ENCODE measurements around the gene COL18A1. TPM values are rescaled to one million over a fixed set of nuclear protein-coding genes. Genes with fewer than 3 reads are reported as not detected.

The COL18A1 gene
- total and polyA plus RNA-seq, 9 of the 15 experiments (the other 6 are each of a cell fraction or from before 2014, with no cell fraction given), result 0.14 to 16.4 (median 2.0) TPM

- H3K36me3 ChIP-seq (ENCODE audit: control insufficient read depth, insufficient read depth, low read length), result no peaks in the 10 kb centered on the region
- POLR2A ChIA-PET, result interaction anchor here (0.6 kb wide), 1 partner anchor 213 kb away, joined by 3 read pairs; no protein-coding TSS in a partner anchor
- CTCF ChIA-PET (ENCODE audit: low intra/inter-chr PET ratio), result interaction anchor here (0.6 to 3.6 kb wide), 10 partner anchors 39 to 381 kb away, joined by 3 to 100 read pairs (median 4); no protein-coding TSS in a partner anchor
- in situ Hi-C loops (cut with MboI) (no loop called here), intact Hi-C loops (cut with micrococcal nuclease) (loop anchor here (1.0 to 2.0 kb wide), 4 partner anchors 53 to 287 kb away; no protein-coding TSS in a partner anchor)
- no peaks in the 10 kb centered on the region for H3K9me1 ChIP-seq (ENCODE audit: control insufficient read depth, insufficient read depth, low read length)
- H4K20me1 ChIP-seq (replicated peaks; ENCODE audit: control insufficient read depth, insufficient read depth, low read length), result peaks cover 14% of the 10 kb centered on the region
- H3K4me2 ChIP-seq (ENCODE audit: insufficient read depth, low read length), result peak overlapping the region; percentile 79
- BruUV-seq (replicated peaks), result no TSS peak
- peak overlapping the region; percentile 53 to 87; a peak in 3 of 4 replicates for H3K9ac ChIP-seq (ENCODE audit: insufficient read depth in 1 of 2, low read depth in 2 of 2, low read length in 2 of 2)
- peak; percentile 97 for FAIRE-seq
- H3K9me3 ChIP-seq (replicated peaks; ENCODE audit: control insufficient read depth, insufficient read depth, low read depth, low read length), result peaks cover 2% of the 10 kb centered on the region; the same call in 1 of the 2 replicates
- peak overlapping the region; percentile 61 for H2AFZ ChIP-seq (ENCODE audit: low read depth, low read length)
- H3K4me1 ChIP-seq (replicated peaks in 1 of 2; ENCODE audit: control insufficient read depth in 2 of 2, insufficient read depth in 2 of 2, low read length in 2 of 2), result peaks cover 10 to 61% of the 10 kb centered on the region in 2 experiments; a peak in 4 of 5 replicates
- H3K27ac ChIP-seq (ENCODE audit: extremely low read depth, low read depth, low read length), result peak overlapping the region; percentile 55; the same call in 2 of the 3 replicates
- no peak overlapping the region for H3K4me3 ChIP-seq
- no peaks in the 10 kb centered on the region; the same call in 2 of the 3 replicates for H3K79me2 ChIP-seq (ENCODE audit: control insufficient read depth, insufficient read depth, low read length)
- H3K27me3 ChIP-seq (ENCODE audit: control insufficient read depth in 2 of 2, insufficient read depth in 2 of 2, low read length in 2 of 2), result peaks cover 0 to 7% of the 10 kb centered on the region in 2 experiments; a peak in 2 of 5 replicates
- 15% methylated on average over 58 of the region's 58 CpGs for WGBS (ENCODE audit: insufficient coverage, low coverage, missing lambda C conversion rate)
- peak; percentile 90 to 91 (median 90) for DNase-seq (ENCODE audit: extremely low read depth in 1 of 4, low spot score in 3 of 4)
- peak; percentile 98 for ATAC-seq
- TF ChIP-seq RBM39 (optimal IDR thresholded peaks at IDR 0.05; ENCODE audit: low read depth, low read length) (no peak), CREM (IDR thresholded peaks at IDR 0.05; ENCODE audit: low read depth) (peak; percentile 55; the same call in 1 of the 2 replicates), JUND (IDR thresholded peaks at IDR 0.05; ENCODE audit: borderline replicate concordance, low read depth, low read length) (no peak; the same call in 1 of the 2 replicates), JUND (tag; IDR thresholded peaks at IDR 0.05; ENCODE audit: borderline replicate concordance, low read depth, low read length) (no peak; the same call in 2 of the 3 replicates), RBBP5 (IDR thresholded peaks at IDR 0.05; ENCODE audit: borderline replicate concordance, insufficient read depth, low read length, poor library complexity, severe bottlenecking) (peak; percentile 75), KDM5B (IDR thresholded peaks at IDR 0.05; ENCODE audit: insufficient replicate concordance, low read depth, low read length) (peak; percentile 61), ARHGAP35 (IDR thresholded peaks at IDR 0.05; ENCODE audit: partially characterized antibody) (no peak), PTRF (tag; IDR thresholded peaks at IDR 0.05) (no peak), MIER1 (IDR thresholded peaks at IDR 0.05; ENCODE audit: low read depth) (no peak), GMEB1 (CRISPR knock-in tag; IDR thresholded peaks at IDR 0.05) (peak; percentile 68), SETDB1 (IDR thresholded peaks at IDR 0.05; ENCODE audit: low read length) (no peak), ATF1 (CRISPR knock-in tag; IDR thresholded peaks at IDR 0.05) (no peak), ATF1 (tag; IDR thresholded peaks at IDR 0.05) (peak; percentile 83), PYGO2 (tag; IDR thresholded peaks at IDR 0.05) (no peak), CREB3L1 (IDR thresholded peaks at IDR 0.05; ENCODE audit: borderline replicate concordance, low read depth) (peak; percentile 66; the same call in 1 of the 2 replicates)
These were observed 34.4 kb downstream of the COL18A1 start for GRCh38 chr21:45439161-45439872.
